WTC11 (cell line): Measurements from ENCODE around the gene ZBTB16. TPM values are rescaled to one million over a fixed set of nuclear protein-coding genes. Genes with fewer than 3 reads are reported as not detected.

ENCODE experiments used
- ATAC-seq: fragments of 200-7000 bp; cut with Tn5 transposase; 2 replicates; pipeline ENCODE4 v1.10.0; 2021; ENCODE audit warnings: mild to moderate bottlenecking, moderate library complexity
- CTCF ChIA-PET: fragments of 300-600 bp; sonication (Branson Sonifier 250); formaldehyde crosslinking; loops from one replicate; lab custom pipeline; 2021; ENCODE audit warnings: antibody characterized with exemption; lab: Charles Lee
- POLR2A ChIA-PET: fragments of 350-600 bp; sonication (Branson Sonifier 250); formaldehyde crosslinking; loops from one replicate; lab custom pipeline; 2021; ENCODE audit warnings: antibody characterized with exemption; lab: Charles Lee
- DNase-seq: peaks from one replicate; pipeline ENCODE4 v3.0.0; 2021; ENCODE audit warnings: low spot score
- H3K27ac Mint-ChIP-seq: 2 replicates; pipeline ENCODE4 v1.8.0; 2021; ENCODE audit warnings: mixed read lengths
- H3K27me3 Mint-ChIP-seq: 2 replicates; pipeline ENCODE4 v1.8.0; 2021; ENCODE audit warnings: low read depth, mild to moderate bottlenecking, moderate library complexity, mixed read lengths
- H3K36me3 Mint-ChIP-seq: 2 replicates; pipeline ENCODE4 v1.8.0; 2021; ENCODE audit warnings: mixed read lengths
- H3K4me1 Mint-ChIP-seq: 2 replicates; pipeline ENCODE4 v1.8.0; 2022; ENCODE audit warnings: mixed read lengths
- H3K4me3 Mint-ChIP-seq: 2 replicates; pipeline ENCODE4 v1.8.0; 2021; ENCODE audit warnings: mild to moderate bottlenecking, moderate library complexity, mixed read lengths
- H3K9me3 Mint-ChIP-seq: 2 replicates; pipeline ENCODE4 v1.8.0; 2021; ENCODE audit warnings: mixed read lengths
- ATF1 ChIP-seq: sonication (generic); formaldehyde crosslinking; IDR thresholded peaks from 2 replicates; pipeline ENCODE4 v1.8.1; 2023; ENCODE audit warnings: mild to moderate bottlenecking, moderate library complexity, missing genetic modification reagents
- EMX1 ChIP-seq: fragments of 250-450 bp; sonication (Bioruptor Pico); IDR thresholded peaks from 2 replicates; pipeline ENCODE4 v1.8.0; 2021; ENCODE audit warnings: mild to moderate bottlenecking
- ESRRA ChIP-seq: sonication (generic); formaldehyde crosslinking; IDR thresholded peaks from 2 replicates; pipeline ENCODE4 v1.8.1; 2022; ENCODE audit warnings: mild to moderate bottlenecking, missing genetic modification reagents, borderline replicate concordance
- ETV6 ChIP-seq: sonication (generic); formaldehyde crosslinking; IDR thresholded peaks from 2 replicates; pipeline ENCODE4 v1.8.1; 2022; ENCODE audit warnings: mild to moderate bottlenecking, missing genetic modification reagents
- FOXJ3 ChIP-seq: sonication (generic); formaldehyde crosslinking; IDR thresholded peaks from 2 replicates; pipeline ENCODE4 v1.9.0; 2021; ENCODE audit warnings: missing genetic modification reagents, mild to moderate bottlenecking, borderline replicate concordance
- GABPB1 ChIP-seq: sonication (generic); formaldehyde crosslinking; IDR thresholded peaks from 2 replicates; pipeline ENCODE4 v1.8.1; 2023; ENCODE audit warnings: mild to moderate bottlenecking, missing genetic modification reagents
- HMGA2 ChIP-seq: fragments of 250-450 bp; sonication (Bioruptor Pico); IDR thresholded peaks from 2 replicates; pipeline ENCODE4 v1.4.0; 2021; ENCODE audit warnings: mild to moderate bottlenecking, moderate library complexity
- JAZF1 ChIP-seq: fragments of 250-450 bp; sonication (Bioruptor Pico); IDR thresholded peaks from 2 replicates; pipeline ENCODE4 v1.9.0; 2021; ENCODE audit warnings: moderate library complexity, mild to moderate bottlenecking, inconsistent platforms
- MYBL2 ChIP-seq: sonication (generic); formaldehyde crosslinking; IDR thresholded peaks from 2 replicates; pipeline ENCODE4 v1.8.1; 2023; ENCODE audit warnings: mild to moderate bottlenecking, moderate library complexity, missing genetic modification reagents
- NFATC4 ChIP-seq: fragments of 250-450 bp; sonication (Bioruptor Pico); IDR thresholded peaks from 2 replicates; pipeline ENCODE4 v1.9.0; 2021; ENCODE audit warnings: mild to moderate bottlenecking
- NR3C1 ChIP-seq: sonication (generic); formaldehyde crosslinking; conservative IDR thresholded peaks from 2 replicates; pipeline ENCODE4 v1.8.1; 2023; ENCODE audit warnings: low read depth, mild to moderate bottlenecking, missing genetic modification reagents
- OVOL2 ChIP-seq: fragments of 250-450 bp; sonication (Bioruptor Pico); IDR thresholded peaks from 2 replicates; pipeline ENCODE4 v1.9.0; 2021; ENCODE audit warnings: mild to moderate bottlenecking, borderline replicate concordance
- SMAD4 ChIP-seq: sonication (generic); formaldehyde crosslinking; IDR thresholded peaks from 2 replicates; pipeline ENCODE4 v1.8.0; 2022; ENCODE audit warnings: mild to moderate bottlenecking, missing genetic modification reagents
- SP1 ChIP-seq: sonication (generic); formaldehyde crosslinking; conservative IDR thresholded peaks from 2 replicates; pipeline ENCODE4 v1.8.1; 2022; ENCODE audit warnings: missing genetic modification reagents
- TP53 ChIP-seq: sonication (generic); formaldehyde crosslinking; IDR thresholded peaks from 2 replicates; pipeline ENCODE4 v1.8.1; 2023; ENCODE audit warnings: mild to moderate bottlenecking, missing genetic modification reagents
- ZNF121 ChIP-seq: sonication (generic); formaldehyde crosslinking; IDR thresholded peaks from 2 replicates; pipeline ENCODE4 v1.8.0; 2023; ENCODE audit warnings: missing genetic modification reagents
- ZNF219 ChIP-seq: sonication (generic); formaldehyde crosslinking; IDR thresholded peaks from 2 replicates; pipeline ENCODE4 v1.8.0; 2023; ENCODE audit warnings: missing genetic modification reagents, mild to moderate bottlenecking, borderline replicate concordance
- ZNF232 ChIP-seq: sonication (generic); formaldehyde crosslinking; IDR thresholded peaks from 2 replicates; pipeline ENCODE4 v1.8.0; 2022; ENCODE audit warnings: mild to moderate bottlenecking, missing genetic modification reagents
- ZNF396 ChIP-seq: fragments of 250-450 bp; sonication (Bioruptor Pico); IDR thresholded peaks from 2 replicates; pipeline ENCODE4 v1.8.0; 2021; ENCODE audit warnings: mild to moderate bottlenecking, moderate library complexity, borderline replicate concordance
- ZNF416 ChIP-seq: fragments of 250-450 bp; sonication (Bioruptor Pico); IDR thresholded peaks from 2 replicates; pipeline ENCODE4 v1.9.0; 2021; ENCODE audit warnings: mild to moderate bottlenecking, inconsistent platforms
- ZNF423 ChIP-seq: fragments of 250-450 bp; sonication (Bioruptor Pico); IDR thresholded peaks from 2 replicates; pipeline ENCODE4 v2.1.2; 2022; ENCODE audit warnings: mild to moderate bottlenecking, moderate library complexity
- total RNA-seq: library from RNA; stranded (reverse); gene quantifications from 3 replicates; pipeline ENCODE4 v1.2.3, GENCODE V29; 2021
- TF ChIP-seq, protein P1 (sequence below): sonication (generic); formaldehyde crosslinking; conservative IDR thresholded peaks from 2 replicates; pipeline ENCODE4 v1.8.1; 2022; ENCODE audit warnings: mild to moderate bottlenecking, missing genetic modification reagents
- TF ChIP-seq, protein P2 (sequence below): fragments of 250-450 bp; sonication (Bioruptor Pico); IDR thresholded peaks from 2 replicates; pipeline ENCODE4 v1.9.0; 2021; ENCODE audit warnings: moderate library complexity, mild to moderate bottlenecking, inconsistent platforms, borderline replicate concordance
- TF ChIP-seq, protein P3 (sequence below): sonication (generic); formaldehyde crosslinking; IDR thresholded peaks from 2 replicates; pipeline ENCODE4 v1.8.0; 2022; ENCODE audit warnings: missing genetic modification reagents
- TF ChIP-seq, protein P4 (sequence below): sonication (generic); formaldehyde crosslinking; IDR thresholded peaks from 2 replicates; pipeline ENCODE4 v1.8.0; 2022; ENCODE audit warnings: mild to moderate bottlenecking, missing genetic modification reagents
- TF ChIP-seq, protein P5 (sequence below): sonication (generic); formaldehyde crosslinking; IDR thresholded peaks from 2 replicates; pipeline ENCODE4 v1.8.1; 2023; ENCODE audit warnings: mild to moderate bottlenecking, moderate library complexity, missing genetic modification reagents
- TF ChIP-seq, protein P6 (sequence below): sonication (generic); formaldehyde crosslinking; IDR thresholded peaks from 2 replicates; pipeline ENCODE4 v1.8.1; 2023; ENCODE audit warnings: mild to moderate bottlenecking, missing genetic modification reagents
- TF ChIP-seq, protein P7 (sequence below): sonication (generic); formaldehyde crosslinking; IDR thresholded peaks from 2 replicates; pipeline ENCODE4 v1.8.0; 2022; ENCODE audit warnings: mild to moderate bottlenecking, missing genetic modification reagents

The ZBTB16 gene
- total RNA-seq, 1 experiment from 2014 or later, result 0.57 TPM

DNA sequence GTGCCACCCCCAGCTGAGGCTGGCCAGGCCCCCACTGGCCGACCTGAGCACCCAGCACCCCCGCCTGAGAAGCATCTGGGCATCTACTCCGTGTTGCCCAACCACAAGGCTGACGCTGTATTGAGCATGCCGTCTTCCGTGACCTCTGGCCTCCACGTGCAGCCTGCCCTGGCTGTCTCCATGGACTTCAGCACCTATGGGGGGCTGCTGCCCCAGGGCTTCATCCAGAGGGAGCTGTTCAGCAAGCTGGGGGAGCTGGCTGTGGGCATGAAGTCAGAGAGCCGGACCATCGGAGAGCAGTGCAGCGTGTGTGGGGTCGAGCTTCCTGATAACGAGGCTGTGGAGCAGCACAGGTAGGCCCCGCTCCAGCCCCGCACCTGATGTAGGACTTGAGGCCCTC is 4.7 kb downstream of the ZBTB16 start:
- Mint-ChIP-seq H3K36me3 (no peaks in the 10 kb centered on the region), H3K9me3 (no peaks in the 10 kb centered on the region), H3K27ac (no peak overlapping the region), H3K27me3 (peaks cover 82% of the 10 kb centered on the region), H3K4me3 (no peak overlapping the region), H3K4me1 (peaks cover 10% of the 10 kb centered on the region)
- ChIA-PET CTCF (interaction anchor here (1.5 kb wide), 1 partner anchor 9 kb away, joined by 7 read pairs; no protein-coding TSS in a partner anchor), POLR2A (no interaction called here)
- ATAC-seq (no peak), DNase-seq (no peak)
- TF ChIP-seq ZNF396 (CRISPR knock-in tag), result no peak

DNA sequence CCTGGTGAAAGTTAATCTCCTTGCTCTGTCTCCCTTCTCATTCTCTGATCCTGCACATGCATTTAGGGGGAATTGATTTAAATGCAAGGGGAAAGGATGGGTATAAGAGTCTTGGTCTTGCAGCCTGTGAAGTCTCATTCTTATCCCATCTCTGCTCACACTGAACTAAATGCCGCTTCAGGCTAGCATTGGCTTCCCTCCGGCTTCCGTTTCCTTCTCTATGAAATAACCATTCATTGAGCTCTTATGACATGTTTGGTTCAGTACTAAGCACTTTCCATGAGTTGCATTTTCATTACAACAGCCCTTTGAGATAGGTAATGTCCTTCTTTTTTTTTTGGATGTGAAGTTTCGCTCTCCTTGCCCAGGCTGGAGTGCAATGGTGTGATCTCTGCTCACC is 5.6 kb downstream of the ZBTB16 start:
- Mint-ChIP-seq H3K27me3 (peaks cover 76% of the 10 kb centered on the region), H3K36me3 (no peaks in the 10 kb centered on the region), H3K9me3 (no peaks in the 10 kb centered on the region), H3K27ac (no peak overlapping the region), H3K4me3 (no peak overlapping the region), H3K4me1 (peaks cover 10% of the 10 kb centered on the region)
- ATAC-seq, result no peak
- TF ChIP-seq, protein P1, sequence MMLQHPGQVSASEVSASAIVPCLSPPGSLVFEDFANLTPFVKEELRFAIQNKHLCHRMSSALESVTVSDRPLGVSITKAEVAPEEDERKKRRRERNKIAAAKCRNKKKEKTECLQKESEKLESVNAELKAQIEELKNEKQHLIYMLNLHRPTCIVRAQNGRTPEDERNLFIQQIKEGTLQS (CRISPR knock-in tag), result no peak
- TF ChIP-seq SP1, result no peak
- TF ChIP-seq ZNF416, result no peak
- no peak for TF ChIP-seq FOXJ3 (CRISPR knock-in tag)
- no peak for TF ChIP-seq ZNF219 (CRISPR knock-in tag)
- TF ChIP-seq, protein P2, sequence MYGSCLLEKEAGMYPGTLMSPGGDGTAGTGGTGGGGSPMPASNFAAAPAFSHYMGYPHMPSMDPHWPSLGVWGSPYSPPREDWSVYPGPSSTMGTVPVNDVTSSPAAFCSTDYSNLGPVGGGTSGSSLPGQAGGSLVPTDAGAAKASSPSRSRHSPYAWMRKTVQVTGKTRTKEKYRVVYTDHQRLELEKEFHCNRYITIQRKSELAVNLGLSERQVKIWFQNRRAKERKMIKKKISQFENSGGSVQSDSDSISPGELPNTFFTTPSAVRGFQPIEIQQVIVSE (CRISPR knock-in tag), result no peak
- TF ChIP-seq, protein P3, sequence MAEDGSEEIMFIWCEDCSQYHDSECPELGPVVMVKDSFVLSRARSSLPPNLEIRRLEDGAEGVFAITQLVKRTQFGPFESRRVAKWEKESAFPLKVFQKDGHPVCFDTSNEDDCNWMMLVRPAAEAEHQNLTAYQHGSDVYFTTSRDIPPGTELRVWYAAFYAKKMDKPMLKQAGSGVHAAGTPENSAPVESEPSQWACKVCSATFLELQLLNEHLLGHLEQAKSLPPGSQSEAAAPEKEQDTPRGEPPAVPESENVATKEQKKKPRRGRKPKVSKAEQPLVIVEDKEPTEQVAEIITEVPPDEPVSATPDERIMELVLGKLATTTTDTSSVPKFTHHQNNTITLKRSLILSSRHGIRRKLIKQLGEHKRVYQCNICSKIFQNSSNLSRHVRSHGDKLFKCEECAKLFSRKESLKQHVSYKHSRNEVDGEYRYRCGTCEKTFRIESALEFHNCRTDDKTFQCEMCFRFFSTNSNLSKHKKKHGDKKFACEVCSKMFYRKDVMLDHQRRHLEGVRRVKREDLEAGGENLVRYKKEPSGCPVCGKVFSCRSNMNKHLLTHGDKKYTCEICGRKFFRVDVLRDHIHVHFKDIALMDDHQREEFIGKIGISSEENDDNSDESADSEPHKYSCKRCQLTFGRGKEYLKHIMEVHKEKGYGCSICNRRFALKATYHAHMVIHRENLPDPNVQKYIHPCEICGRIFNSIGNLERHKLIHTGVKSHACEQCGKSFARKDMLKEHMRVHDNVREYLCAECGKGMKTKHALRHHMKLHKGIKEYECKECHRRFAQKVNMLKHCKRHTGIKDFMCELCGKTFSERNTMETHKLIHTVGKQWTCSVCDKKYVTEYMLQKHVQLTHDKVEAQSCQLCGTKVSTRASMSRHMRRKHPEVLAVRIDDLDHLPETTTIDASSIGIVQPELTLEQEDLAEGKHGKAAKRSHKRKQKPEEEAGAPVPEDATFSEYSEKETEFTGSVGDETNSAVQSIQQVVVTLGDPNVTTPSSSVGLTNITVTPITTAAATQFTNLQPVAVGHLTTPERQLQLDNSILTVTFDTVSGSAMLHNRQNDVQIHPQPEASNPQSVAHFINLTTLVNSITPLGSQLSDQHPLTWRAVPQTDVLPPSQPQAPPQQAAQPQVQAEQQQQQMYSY, result no peak
- TF ChIP-seq NR3C1, result no peak
- no peak for TF ChIP-seq ETV6
- no peak for TF ChIP-seq GABPB1
- TF ChIP-seq OVOL2 (CRISPR knock-in tag), result no peak
- no peak for TF ChIP-seq HMGA2 (CRISPR knock-in tag)
- TF ChIP-seq, protein P4, sequence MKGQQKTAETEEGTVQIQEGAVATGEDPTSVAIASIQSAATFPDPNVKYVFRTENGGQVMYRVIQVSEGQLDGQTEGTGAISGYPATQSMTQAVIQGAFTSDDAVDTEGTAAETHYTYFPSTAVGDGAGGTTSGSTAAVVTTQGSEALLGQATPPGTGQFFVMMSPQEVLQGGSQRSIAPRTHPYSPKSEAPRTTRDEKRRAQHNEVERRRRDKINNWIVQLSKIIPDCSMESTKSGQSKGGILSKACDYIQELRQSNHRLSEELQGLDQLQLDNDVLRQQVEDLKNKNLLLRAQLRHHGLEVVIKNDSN, result no peak
- no peak for TF ChIP-seq ESRRA
- no peak for TF ChIP-seq ATF1 (CRISPR knock-in tag)
- no peak for TF ChIP-seq NFATC4 (CRISPR knock-in tag)
- no peak for TF ChIP-seq ZNF423 (CRISPR knock-in tag)
- no peak for TF ChIP-seq EMX1
- ChIA-PET CTCF (interaction anchor here (0.9 to 1.5 kb wide), 2 partner anchors 8 to 29 kb away, joined by 3 to 7 read pairs; no protein-coding TSS in a partner anchor), POLR2A (no interaction called here)
- DNase-seq, result no peak

DNA sequence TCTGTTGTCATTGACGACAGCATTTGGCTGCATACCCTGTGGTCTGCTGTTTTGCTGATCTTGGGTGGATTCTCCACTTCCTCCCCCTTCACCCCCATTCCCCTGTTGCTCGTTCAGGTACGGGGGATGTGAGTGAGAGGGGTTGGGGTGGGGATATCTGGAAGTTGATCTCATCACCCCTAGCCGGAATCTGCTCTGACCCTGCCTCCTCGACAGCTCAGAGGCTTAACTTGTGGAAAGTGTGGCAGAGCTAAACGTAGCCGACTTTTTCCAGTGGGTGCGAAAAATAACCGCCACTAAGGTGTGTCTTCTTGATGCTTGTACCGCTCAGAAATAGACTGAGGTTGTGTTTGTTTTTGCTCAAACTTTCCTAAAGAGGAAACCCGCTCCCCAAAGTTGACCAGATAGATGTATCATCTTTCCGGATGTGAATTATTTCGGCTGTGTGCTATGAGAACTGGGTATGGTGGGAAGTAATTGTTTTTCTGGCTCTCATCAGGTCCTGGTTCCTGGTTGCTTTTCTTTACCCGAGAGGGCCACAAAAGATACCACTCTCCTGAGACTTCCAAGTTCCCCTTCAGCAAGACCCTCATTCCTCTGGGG is 6.6 kb downstream of the ZBTB16 start:
- ChIA-PET POLR2A (no interaction called here), CTCF (no interaction called here)
- no peak for ATAC-seq
- Mint-ChIP-seq H3K36me3 (no peaks in the 10 kb centered on the region), H3K27ac (no peak overlapping the region), H3K4me1 (peaks cover 10% of the 10 kb centered on the region), H3K4me3 (no peak overlapping the region), H3K27me3 (peaks cover 68% of the 10 kb centered on the region), H3K9me3 (no peaks in the 10 kb centered on the region)
- DNase-seq, result no peak
- TF ChIP-seq TP53 (CRISPR knock-in tag) (no peak), ZNF232 (CRISPR knock-in tag) (no peak), SMAD4 (CRISPR knock-in tag) (no peak), ZNF121 (no peak), MYBL2 (CRISPR knock-in tag) (no peak), JAZF1 (CRISPR knock-in tag) (no peak)
- TF ChIP-seq, protein P5, sequence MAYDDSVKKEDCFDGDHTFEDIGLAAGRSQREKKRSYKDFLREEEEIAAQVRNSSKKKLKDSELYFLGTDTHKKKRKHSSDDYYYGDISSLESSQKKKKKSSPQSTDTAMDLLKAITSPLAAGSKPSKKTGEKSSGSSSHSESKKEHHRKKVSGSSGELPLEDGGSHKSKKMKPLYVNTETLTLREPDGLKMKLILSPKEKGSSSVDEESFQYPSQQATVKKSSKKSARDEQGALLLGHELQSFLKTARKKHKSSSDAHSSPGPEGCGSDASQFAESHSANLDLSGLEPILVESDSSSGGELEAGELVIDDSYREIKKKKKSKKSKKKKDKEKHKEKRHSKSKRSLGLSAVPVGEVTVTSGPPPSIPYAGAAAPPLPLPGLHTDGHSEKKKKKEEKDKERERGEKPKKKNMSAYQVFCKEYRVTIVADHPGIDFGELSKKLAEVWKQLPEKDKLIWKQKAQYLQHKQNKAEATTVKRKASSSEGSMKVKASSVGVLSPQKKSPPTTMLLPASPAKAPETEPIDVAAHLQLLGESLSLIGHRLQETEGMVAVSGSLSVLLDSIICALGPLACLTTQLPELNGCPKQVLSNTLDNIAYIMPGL (CRISPR knock-in tag), result no peak
- TF ChIP-seq, protein P6, sequence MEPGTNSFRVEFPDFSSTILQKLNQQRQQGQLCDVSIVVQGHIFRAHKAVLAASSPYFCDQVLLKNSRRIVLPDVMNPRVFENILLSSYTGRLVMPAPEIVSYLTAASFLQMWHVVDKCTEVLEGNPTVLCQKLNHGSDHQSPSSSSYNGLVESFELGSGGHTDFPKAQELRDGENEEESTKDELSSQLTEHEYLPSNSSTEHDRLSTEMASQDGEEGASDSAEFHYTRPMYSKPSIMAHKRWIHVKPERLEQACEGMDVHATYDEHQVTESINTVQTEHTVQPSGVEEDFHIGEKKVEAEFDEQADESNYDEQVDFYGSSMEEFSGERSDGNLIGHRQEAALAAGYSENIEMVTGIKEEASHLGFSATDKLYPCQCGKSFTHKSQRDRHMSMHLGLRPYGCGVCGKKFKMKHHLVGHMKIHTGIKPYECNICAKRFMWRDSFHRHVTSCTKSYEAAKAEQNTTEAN (CRISPR knock-in tag), result no peak
- TF ChIP-seq, protein P7, sequence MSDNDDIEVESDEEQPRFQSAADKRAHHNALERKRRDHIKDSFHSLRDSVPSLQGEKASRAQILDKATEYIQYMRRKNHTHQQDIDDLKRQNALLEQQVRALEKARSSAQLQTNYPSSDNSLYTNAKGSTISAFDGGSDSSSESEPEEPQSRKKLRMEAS (CRISPR knock-in tag), result no peak
